Lower leg skin (tissue), 4 donors: ENCODE measurements around the gene DISC1. TPM values are rescaled to one million over a fixed set of nuclear protein-coding genes. Genes with fewer than 3 reads are reported as not detected.

Experiments used
- DNase-seq, 2 donors: peaks; one replicate each; pipeline ENCODE4 v3.0.0-alpha.2; 2019; ENCODE audit warnings: low spot score in 2 of 2
- H3K4me3 ChIP-seq: fragments of 200-600 bp; sonication (generic); 2 replicates; pipeline ENCODE4 v1.5.1; 2017; ENCODE audit warnings: mild to moderate bottlenecking, low read depth; ENCODE audit not compliant: poor library complexity, severe bottlenecking
- CTCF ChIP-seq, 3 donors: fragments of 450-650 bp; IDR thresholded peaks; one replicate each; pipeline ENCODE4 v1.5.1; 2016; ENCODE audit warnings: antibody characterized with exemption in 3 of 3, mild to moderate bottlenecking in 3 of 3, moderate library complexity in 2 of 3
- POLR2A ChIP-seq, 2 donors: fragments of 450-650 bp; IDR thresholded peaks; one replicate each; pipeline ENCODE4 v1.6.1; 2016 to 2017; ENCODE audit warnings: antibody characterized with exemption in 2 of 2, mild to moderate bottlenecking in 1 of 2, moderate library complexity in 1 of 2
- WGBS, 2 donors: methylation state at CpG; one replicate each; pipeline ENCODE4 v1.1.5; 2018; 5-methylcytosine and 5-hydroxymethylcytosine counted together
- intact Hi-C: fragments of 100-400 bp; cut with DNase I; formaldehyde crosslinking; loops from one replicate; pipeline ENCODE4 v1.15.0; 2023; ENCODE audit warnings: low total_unique reads
- total RNA-seq, 4 donors: library from RNA; depleted of rRNA; stranded (reverse); fragments of >200 nt; gene quantifications; one replicate each; pipeline ENCODE4 v1.1.0, GENCODE V29; 2016

DISC1 gene
- total RNA-seq, 4 donors from 2014 or later: 1.6 to 7.4 (median 3.5) TPM

GRCh38 chr1:231610388-231610787, 16.2 kb upstream of the DISC1 start:
- no peak overlapping the region for H3K4me3 ChIP-seq
- TF ChIP-seq POLR2A (IDR thresholded peaks at IDR 0.05) (no peak), CTCF (IDR thresholded peaks at IDR 0.05) (no peak)
- DNase-seq: no peak
- WGBS, 2 donors: 83 to 94% methylated on average over 2 of the region's 2 CpGs
- intact Hi-C loops: no loop called here

- TF ChIP-seq CTCF (IDR thresholded peaks at IDR 0.05) (no peak), POLR2A (IDR thresholded peaks at IDR 0.05) (no peak)
- no peak for DNase-seq
- intact Hi-C loops: no loop called here
- 82 to 86% methylated on average over 5 of the region's 5 CpGs for WGBS, 2 donors
- no peak overlapping the region for H3K4me3 ChIP-seq
Observed at GRCh38 chr1:231611111-231611510, 15.5 kb upstream of the DISC1 start.

- H3K4me3 ChIP-seq: no peak overlapping the region
- WGBS, 2 donors: 82 to 86% methylated on average over 5 of the region's 5 CpGs
- no peak for DNase-seq
- intact Hi-C loops: no loop called here
- no peak for TF ChIP-seq POLR2A (IDR thresholded peaks at IDR 0.05)
- TF ChIP-seq CTCF (IDR thresholded peaks at IDR 0.05): no peak
Observed at GRCh38 chr1:231611851-231612250, 14.7 kb upstream of the DISC1 start.

GRCh38 chr1:231612393-231613089, 14.0 kb upstream of the DISC1 start:
- 87 to 88% methylated on average over 10 of the region's 10 CpGs for WGBS, 2 donors
- H3K4me3 ChIP-seq: no peak overlapping the region

GRCh38 chr1:231613419-231614349, 12.9 kb upstream of the DISC1 start:
- H3K4me3 ChIP-seq: no peak overlapping the region
- intact Hi-C loops: no loop called here
- DNase-seq: no peak
- TF ChIP-seq CTCF (IDR thresholded peaks at IDR 0.05): no peak
- no peak for TF ChIP-seq POLR2A (IDR thresholded peaks at IDR 0.05)
- WGBS, 2 donors: 53 to 56% methylated on average over 7 of the region's 7 CpGs

More at GRCh38 chr1:231612393-231613089, 14.0 kb upstream of the DISC1 start:
- intact Hi-C loops: no loop called here
- TF ChIP-seq POLR2A (IDR thresholded peaks at IDR 0.05) (no peak), CTCF (IDR thresholded peaks at IDR 0.05) (no peak)
- DNase-seq: peak in 1 of 2 donors; percentile 51
